ENCODE results near the gene CNTFR. TPM values are rescaled to one million over a fixed set of nuclear protein-coding genes. Genes with fewer than 3 reads are reported as not detected.

Gene CNTFR
- total and polyA plus RNA-seq, 2 of the 8 experiments (the other 6 are each of a cell fraction or from before 2014, with no cell fraction given): 1.2 to 4.2 TPM

GRCh38 chr9:34514401-34514800 lies 75.1 kb downstream of the CNTFR start (continued):
- no peak for TF ChIP-seq RAD21 (IDR thresholded peaks at IDR 0.05 in 1 of 2, conservative IDR thresholded peaks at IDR 0.05 in 1 of 2; ENCODE audit: low read depth in 2 of 2, low read length in 2 of 2)
- TF ChIP-seq GTF2F1 (IDR thresholded peaks at IDR 0.05; ENCODE audit: borderline replicate concordance, low read depth, low read length): no peak
- no peak for TF ChIP-seq HDAC2 (IDR thresholded peaks at IDR 0.05; ENCODE audit: borderline replicate concordance in 1 of 2, low read depth in 2 of 2, low read length in 2 of 2)
- no peak for TF ChIP-seq CREB1 (IDR thresholded peaks at IDR 0.05)
- TF ChIP-seq SP4 (IDR thresholded peaks at IDR 0.05; ENCODE audit: low read length): no peak
- TF ChIP-seq SAP30 (IDR thresholded peaks at IDR 0.05; ENCODE audit: insufficient read depth, insufficient replicate concordance, low read length): no peak

Data from H1 (cell line).